NCI-H187 (cell line): ENCODE data around the gene TRAPPC10.

Experiments used
- DNase-seq, 2 experiments: peaks; one replicate each; lab custom pipeline; 2025; lab: John Stamatoyannopoulos, UW

Gene TRAPPC10, protein sequence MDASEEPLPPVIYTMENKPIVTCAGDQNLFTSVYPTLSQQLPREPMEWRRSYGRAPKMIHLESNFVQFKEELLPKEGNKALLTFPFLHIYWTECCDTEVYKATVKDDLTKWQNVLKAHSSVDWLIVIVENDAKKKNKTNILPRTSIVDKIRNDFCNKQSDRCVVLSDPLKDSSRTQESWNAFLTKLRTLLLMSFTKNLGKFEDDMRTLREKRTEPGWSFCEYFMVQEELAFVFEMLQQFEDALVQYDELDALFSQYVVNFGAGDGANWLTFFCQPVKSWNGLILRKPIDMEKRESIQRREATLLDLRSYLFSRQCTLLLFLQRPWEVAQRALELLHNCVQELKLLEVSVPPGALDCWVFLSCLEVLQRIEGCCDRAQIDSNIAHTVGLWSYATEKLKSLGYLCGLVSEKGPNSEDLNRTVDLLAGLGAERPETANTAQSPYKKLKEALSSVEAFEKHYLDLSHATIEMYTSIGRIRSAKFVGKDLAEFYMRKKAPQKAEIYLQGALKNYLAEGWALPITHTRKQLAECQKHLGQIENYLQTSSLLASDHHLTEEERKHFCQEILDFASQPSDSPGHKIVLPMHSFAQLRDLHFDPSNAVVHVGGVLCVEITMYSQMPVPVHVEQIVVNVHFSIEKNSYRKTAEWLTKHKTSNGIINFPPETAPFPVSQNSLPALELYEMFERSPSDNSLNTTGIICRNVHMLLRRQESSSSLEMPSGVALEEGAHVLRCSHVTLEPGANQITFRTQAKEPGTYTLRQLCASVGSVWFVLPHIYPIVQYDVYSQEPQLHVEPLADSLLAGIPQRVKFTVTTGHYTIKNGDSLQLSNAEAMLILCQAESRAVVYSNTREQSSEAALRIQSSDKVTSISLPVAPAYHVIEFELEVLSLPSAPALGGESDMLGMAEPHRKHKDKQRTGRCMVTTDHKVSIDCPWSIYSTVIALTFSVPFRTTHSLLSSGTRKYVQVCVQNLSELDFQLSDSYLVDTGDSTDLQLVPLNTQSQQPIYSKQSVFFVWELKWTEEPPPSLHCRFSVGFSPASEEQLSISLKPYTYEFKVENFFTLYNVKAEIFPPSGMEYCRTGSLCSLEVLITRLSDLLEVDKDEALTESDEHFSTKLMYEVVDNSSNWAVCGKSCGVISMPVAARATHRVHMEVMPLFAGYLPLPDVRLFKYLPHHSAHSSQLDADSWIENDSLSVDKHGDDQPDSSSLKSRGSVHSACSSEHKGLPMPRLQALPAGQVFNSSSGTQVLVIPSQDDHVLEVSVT

DNA sequence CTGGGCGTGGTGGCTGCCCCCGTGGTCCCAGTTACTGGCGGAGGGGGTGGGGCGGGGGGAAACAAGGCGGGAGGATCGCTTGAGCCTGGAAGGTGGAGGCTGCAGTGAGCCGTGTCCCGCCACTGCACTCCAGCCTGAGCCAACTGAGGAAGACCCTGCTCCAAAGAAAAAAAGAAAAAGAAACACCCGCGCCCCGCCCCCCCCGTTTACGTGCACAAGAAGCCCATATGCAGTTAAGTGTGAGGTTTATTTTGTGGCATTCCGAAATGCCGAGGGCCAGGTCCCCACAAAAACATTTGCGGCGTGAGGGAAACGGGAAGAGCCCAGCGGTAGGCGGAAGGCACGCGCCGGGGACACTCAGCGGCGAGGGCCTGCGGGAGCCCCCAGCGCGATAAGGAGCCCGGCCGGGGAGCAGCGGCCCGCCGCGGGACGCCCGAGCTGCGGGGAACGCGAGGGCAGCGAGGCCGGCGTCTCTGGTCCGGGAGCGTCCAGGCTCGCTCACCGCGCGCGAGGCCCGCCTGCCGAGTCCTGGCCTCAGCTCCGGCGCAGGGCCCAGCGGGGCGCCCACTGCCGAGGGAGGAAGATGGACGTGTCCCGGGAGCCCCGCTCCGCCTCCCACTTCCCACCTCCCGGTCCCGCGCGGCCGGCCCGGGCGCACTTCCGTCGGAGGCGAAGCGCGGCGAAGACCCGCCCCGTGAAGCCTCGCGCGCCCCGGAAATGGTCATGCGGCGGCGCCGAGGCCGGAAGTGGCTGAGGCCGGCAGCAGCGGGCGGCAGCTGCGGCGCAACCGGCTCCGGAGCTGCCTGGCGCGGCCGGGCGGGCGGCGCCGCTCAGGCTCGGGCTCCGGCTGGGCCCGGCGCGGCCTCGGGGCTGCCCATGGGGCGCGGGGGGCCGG, at the start of gene TRAPPC10:
Gene TRAPPC10 (plus strand): TSS at position 731 of the 895 bp plus-strand sequence. CDS start 185 bp downstream, outside the sequence.
- DNase-seq = peak; percentile 60 to 85

DNA sequence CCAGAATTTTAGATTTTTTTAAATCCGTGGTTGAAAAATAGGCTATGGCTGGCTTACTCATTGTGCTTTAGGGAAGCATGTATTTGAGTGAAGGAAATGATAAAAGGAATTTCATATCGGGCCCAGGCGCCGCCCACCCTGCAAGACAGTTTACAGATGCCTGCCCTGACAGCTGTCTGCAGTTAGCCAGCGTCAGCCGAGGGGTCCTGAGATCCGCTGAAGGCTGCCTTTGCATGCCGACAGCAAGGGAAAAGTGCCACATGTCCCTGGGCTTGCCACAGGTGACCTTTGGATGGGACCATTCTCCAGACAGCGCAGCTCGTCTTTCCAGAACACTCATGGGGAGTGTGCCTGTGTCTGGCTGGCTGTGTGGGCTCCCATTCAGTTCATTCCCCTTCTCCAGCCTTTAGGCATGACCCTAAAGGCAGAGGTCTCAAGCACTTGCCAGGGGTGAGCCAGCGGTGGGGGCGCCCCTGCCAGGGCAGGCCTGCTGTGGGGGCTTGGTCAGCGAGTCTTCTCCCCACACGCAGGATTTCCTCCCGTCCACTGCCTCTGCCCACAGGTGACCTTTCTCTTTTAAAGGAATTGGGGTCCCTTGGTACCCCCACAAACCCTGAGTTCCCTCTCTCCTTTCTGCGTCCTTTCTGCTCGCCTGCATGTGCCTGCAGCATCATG, 46.1 kb upstream of the TRAPPC10 start:
- no peak for DNase-seq

DNA sequence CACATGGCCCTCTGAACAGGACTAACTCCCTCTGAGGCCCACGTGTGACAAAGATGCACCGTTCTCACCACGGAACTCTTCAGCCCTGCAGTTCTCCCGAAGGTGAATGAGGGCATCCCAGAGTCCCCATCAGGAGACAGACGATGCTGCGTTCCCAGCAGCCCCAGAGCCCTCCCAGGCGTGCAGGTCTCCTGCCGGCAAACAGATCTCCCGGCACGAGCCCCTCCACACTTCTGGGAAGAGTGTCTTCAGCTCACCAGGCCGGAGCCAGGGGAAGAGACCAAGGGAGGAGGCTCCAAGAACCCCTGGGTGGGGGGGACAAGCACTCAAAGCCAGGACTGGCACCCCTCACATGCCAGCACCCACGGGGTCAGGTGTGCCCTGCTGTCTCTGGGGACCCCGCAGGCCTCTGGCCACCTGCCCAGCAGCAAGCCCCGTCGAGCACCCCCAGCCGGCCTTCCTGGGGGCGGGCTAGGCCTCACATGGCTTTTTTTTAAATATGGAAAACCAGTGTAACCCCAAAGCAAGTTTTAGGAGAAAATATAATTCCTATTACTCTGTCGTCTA, 45.1 kb upstream of the TRAPPC10 start:
- no peak for DNase-seq

DNA sequence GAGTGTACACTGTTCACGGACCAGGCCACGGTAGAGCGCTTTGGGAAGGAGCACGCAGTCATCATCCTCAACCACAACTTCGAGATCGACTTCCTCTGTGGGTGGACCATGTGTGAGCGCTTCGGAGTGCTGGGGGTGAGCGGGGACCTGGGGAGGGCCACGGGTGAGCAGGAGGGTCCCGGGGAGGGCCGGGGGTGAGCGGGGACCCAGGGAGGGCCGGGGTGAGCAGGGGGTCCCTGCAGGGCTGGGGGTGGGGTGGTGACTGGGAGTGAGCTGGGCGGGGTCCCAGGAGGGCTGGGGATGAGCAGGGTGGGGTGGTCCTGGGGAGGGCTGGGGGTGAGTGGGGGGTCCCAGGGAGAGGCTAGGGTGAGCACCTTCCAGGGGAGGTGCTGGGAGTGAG, 44.1 kb upstream of the TRAPPC10 start:
- no peak for DNase-seq

DNA sequence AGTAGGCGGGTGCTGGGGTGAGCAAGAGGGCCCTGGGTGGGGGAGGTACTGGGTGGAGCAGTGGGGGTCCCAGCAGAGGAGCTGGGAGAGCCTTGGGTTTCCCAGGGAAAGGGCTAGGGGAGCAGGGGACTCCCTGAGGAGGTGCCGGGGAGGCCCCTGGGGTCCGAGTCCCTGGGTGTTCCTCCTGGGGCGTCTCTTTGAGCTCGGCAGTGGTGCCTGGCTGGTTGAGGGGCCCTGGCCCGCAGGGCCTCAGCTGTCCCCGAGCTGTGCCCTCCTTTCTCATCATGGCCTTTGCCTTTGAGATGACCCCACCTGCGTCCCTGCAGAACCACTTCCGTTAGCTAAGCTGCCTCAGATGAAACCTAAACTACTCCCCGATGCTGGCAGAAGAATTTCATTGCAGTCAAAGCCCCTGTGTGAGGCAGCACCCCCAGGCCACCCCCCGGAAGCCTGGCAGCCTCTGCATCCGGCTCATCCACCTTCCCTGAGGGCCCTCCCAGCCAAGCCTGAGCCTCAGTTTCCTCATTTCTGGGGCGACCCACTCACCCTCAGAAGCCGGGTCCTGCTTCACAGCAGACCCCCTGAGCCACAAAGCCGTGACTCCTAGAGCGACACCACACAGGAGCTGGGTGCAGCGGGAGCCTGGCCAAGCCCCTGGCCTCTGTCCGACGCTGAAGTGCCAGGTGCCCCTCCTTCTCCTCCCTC, 43.5 kb upstream of the TRAPPC10 start:
- DNase-seq = no peak

DNA sequence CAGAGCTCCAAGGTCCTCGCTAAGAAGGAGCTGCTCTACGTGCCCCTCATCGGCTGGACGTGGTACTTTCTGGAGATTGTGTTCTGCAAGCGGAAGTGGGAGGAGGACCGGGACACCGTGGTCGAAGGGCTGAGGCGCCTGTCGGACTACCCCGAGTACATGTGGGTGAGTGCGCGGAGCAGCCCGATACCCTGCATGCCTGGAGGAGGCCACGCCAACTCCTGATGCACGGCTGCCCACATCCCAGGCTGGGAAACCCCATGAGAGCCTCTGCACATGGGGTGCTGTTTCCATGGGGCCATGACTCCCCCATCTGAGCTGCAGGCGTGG, 43.0 kb upstream of the TRAPPC10 start:
- DNase-seq = no peak

DNA sequence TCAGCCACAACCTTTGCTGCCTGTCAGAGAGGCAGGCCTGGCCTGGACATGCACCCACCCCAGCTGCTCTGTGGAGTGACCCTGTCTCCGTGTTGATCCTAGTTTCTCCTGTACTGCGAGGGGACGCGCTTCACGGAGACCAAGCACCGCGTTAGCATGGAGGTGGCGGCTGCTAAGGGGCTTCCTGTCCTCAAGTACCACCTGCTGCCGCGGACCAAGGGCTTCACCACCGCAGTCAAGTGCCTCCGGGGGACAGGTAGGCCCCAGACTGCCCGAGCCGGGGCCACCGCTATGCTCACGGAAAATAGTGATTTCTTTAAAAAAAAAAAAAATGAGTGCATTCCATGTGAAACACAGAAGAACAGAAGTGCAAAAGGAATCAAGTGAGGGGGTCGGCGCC, 41.6 kb upstream of the TRAPPC10 start:
- no peak for DNase-seq

DNA sequence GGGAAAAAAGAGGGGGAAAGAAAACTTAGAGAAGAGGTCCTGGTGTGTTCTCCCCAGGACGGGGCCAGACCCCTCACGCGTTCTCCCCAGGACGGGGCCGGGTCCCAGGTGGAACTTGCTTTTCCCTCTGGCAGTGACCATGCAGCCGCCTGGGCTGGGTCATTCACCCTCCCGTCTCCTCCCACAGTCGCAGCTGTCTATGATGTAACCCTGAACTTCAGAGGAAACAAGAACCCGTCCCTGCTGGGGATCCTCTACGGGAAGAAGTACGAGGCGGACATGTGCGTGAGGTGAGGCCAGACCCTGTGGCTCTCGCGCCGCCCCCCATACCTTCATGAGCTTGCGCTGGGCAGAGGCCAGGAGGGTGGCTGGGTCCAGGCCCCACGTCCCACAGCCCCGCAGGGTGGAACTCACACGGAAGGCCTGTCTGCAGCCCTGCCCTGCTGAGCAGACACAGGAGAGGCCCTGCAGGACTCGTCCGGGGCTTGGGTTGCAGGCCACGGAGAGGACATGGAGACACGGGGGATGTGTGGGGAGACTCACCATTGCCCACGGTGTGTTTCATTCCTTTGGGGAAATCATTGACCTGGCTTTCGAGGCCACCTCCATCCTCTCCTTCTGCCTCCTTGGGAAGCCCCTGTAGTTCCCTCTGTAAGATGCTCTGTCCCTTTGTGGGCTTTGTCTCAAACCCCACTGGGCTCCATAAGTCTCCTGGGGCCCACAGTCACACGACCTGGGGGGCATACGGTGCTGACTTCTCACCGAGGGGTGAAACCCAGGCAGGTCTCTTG, 40.7 kb upstream of the TRAPPC10 start:
- no peak for DNase-seq

DNA sequence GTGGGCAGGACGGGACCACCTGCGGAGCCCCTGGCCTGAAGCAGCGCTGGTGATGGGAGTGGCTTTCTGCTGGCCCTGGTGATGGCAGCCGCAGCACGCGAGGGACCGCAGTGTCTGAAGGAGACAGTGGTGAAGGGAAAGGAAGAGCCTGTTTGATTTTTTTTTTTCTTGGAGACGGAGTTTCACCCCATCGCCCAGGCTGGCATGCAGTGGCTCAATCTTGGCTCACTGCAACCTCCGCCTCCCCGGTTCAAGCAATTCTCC, 40.2 kb upstream of the TRAPPC10 start:
- no peak for DNase-seq

DNA sequence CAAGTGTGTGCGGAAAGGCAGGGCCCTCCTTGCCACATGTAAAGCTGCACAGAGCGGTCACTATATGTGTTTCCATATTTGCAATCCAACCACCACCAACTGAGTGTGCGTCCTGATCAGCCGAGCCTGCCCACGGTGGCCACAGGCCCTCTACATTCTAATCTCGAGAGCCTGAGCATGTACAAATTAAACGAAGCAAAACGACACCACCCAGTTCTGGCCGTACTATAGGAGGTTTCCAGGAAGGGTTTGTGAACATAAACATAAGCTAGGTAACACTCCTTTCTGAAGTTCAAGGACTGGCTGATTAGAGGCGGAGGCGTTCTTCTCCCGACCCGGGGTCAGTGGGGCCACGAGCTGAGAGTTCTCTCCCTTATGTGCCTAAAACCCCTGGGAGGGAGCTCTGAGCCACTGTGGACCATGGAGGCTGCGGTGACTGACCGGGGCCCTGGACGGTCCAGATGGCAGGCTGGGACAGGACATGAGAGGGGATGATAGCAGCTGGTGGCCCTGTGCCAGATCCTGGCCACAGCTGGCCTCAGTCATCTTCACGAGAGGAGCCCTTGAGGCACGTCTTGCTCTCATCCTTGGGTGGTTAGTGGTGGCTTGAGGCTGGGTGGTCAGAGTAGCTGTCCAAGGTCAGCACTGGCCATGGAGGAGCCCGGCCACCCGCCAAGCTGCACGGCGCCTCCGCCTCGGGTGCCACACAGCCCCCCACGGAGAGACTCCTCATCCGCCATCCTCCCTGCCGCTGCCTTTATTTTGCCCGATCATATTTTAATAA, 39.1 kb upstream of the TRAPPC10 start:
- no peak for DNase-seq

DNA sequence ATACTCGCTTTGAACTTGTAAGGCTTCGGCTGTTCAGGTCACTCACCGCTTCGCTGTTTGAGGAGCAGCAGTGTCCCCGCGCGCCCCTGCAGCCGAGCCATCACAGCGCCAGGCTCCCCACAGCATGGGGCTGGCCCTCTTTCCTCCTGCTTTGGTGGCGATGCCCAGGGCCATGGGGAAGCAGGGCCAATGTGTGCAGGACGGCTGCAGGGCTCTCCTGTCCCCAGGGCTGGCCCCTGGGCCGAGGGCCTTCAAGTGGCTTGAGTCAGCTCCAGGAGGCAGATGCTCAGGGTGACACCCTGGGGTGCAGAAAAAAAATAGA, 38.5 kb upstream of the TRAPPC10 start:
- DNase-seq = no peak

DNA sequence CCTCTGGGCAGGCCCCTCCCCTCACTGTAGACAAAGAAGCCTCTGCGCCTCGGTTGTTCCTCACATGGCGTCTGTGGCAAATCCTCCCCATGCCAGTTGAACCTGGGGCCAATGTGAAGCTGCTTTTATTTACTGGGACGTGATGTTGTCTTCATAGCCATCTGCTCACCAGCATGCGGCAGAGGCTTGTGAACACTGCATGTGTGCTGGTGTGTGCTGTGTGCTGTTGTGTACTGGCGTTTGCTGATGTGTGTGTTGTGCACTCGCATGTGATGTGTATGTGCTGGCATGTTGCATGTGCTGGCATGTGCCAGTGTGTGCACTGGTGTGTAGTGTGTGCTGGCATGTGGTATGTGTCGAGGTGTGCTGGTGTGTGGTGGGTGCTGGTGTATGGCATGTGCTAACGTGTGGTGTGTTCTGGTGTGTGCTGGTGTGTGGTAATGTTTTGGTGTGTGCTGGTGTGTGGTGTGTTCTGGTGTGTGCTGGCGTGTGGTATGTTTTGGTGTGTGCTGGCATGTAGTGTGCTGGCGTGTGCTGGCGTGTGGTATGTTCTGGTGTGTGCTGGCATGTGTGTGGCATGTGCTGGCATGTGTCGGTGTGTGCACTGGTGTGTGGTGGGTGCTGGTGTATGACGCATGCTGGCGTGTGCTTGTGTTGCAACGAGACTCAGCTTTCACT, 37.2 kb upstream of the TRAPPC10 start:
- DNase-seq = no peak

DNA sequence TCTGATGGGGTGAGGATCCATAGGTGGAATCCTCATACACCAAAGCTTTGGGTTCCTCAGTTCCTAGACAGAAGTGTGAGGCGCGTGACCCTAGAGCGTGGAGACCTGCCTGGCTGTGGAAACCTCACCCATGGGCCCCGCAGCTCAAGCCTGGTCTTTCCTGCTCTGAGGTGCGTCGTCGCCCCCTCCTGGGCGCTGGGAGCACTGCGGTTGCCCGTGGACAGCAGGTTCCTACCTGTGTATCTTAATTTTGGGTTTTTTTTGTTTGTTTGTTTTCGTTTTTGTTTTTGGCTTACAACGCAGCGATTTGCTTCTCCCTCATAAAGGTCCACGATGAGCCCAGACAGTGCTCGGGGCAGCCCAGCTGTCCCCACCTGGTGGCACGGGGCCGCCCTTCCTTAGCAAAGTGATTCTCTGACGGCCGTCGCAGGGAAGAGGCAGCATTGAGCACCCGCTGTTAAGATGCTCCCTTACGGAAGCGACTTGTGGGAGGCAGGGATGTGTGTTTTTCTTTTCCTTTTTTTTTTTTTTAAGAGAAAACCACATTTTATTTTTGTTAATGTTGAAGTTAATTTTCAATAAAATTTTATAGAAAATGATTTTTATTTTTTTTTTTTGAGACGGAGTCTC, 36.5 kb upstream of the TRAPPC10 start:
- DNase-seq = peak; percentile 11 to 61

DNA sequence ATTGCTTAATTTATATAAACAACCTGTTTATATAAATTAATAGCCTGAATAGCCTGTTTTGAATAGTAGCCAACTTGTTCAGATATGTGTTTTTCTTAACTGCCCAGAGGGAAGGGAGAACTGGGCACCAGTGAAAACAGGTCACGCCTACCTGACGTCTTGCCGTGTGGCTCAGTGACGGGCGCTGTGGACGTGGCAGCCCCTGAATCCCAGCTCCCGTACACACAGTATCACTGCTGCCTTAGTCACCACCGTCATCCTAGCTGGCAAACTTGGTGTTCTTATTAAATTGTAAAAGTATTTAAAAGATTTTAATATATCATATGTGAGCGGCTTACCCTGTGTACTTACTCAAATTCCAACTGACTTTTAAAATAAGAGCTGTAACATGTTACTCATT, 35.4 kb upstream of the TRAPPC10 start:
- no peak for DNase-seq

DNA sequence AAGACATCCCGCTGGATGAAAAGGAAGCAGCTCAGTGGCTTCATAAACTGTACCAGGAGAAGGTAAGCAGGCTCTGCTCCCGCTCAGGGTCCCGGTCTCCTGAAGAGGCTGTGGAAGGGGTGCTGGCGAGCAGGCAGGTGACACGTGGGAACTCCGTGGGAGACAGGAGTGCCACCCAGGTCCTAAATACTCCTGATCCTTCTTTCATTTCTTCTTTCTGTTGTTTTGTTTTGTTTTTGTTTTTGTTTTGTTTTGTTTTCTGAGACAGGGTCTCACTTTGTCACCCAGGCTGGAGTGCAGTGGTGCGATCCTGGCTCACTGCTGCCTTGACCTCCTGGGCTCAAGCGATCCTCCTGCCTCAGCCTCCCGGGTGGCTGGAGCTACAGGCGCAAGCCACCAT, 34.0 kb upstream of the TRAPPC10 start:
- DNase-seq = no peak

DNA sequence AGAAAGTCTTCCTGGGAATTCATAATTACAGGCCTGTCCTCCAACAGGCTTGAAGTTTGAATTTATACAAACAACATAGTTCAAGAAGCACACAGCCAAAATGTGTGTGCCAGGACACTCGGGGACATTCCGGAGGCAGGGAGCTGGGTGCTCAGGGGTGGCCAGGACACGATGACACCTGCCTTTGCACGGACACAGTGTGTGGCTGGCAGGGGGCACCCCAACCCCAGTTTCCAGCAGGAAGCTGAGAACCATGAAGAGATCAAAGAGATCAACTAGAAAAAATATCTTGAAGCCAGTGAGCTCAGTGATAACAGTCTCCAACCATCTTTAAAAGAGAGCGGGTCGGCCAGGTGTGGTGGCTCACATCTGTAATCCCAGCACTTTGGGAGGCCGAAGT, 32.5 kb upstream of the TRAPPC10 start:
- no peak for DNase-seq

DNA sequence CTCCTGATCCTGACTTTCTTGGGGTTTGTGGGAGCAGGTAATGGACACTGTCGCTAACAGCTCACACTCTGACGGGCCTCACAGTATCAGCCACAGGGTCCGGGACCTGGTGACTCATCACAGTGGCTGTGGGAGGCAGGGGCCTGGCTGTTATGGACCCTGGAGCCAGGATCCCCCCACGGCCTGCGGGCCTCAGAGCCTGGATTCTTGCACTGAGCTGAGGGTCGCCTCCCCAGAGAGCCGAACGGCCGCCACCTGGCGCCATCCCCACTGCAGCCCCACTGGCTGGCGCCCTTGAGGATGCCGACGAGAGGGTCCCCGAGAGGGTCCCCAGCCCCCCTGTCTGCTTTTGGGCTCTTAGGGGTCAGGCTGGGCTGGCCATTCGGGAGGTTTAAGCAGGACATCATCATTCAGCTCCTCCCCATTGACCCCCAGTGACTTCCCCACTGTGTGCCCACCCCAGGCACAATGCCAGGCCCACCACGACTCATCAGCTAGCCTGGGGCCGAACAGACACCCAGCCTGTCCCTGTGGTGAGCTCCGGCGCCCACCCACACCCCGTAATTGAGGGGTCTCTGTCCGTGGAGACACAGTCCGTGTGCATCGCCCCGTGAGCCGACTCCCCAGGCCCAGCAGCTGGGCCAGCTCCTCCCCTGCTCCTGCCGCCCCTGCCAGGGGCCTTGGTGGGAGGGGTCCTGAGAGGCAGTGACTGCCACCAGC, 30.8 kb upstream of the TRAPPC10 start:
- DNase-seq = no peak
